Caco-2 (cell line): ENCODE data around the gene NSD1. TPM values are rescaled to one million over a fixed set of nuclear protein-coding genes. Genes with fewer than 3 reads are reported as not detected.

Experiments
- BruUV-seq: library from RNA; stranded (reverse); fragments of 400-500 nt; replicated peaks from 2 replicates; lab custom pipeline; 2021; lab: Mats Ljungman, UMichigan
- CTCF ChIA-PET: fragments of 300-600 bp; sonication (Branson Sonifier 250); formaldehyde crosslinking; loops from one replicate; lab custom pipeline; 2022; ENCODE audit warnings: antibody characterized with exemption; lab: Charles Lee
- POLR2A ChIA-PET: fragments of 300-600 bp; sonication (Branson Sonifier 250); formaldehyde crosslinking; loops from one replicate; lab custom pipeline; 2022; ENCODE audit warnings: antibody characterized with exemption; lab: Charles Lee
- DNase-seq, 2 experiments: peaks; one replicate each; pipeline versions ENCODE4 v3.0.0 to v3.0.0-alpha.2; 2020 to 2022
- H3K27me3 ChIP-seq: replicated peaks from 2 replicates; pipeline ENCODE4 v1.6.0; 2011; ENCODE audit warnings: low read length; ENCODE audit not compliant: control insufficient read depth, insufficient read depth
- H3K36me3 ChIP-seq: 2 replicates; pipeline ENCODE4 v1.5.1; 2011; ENCODE audit warnings: low read length; ENCODE audit not compliant: control insufficient read depth, insufficient read depth
- H3K4me1 ChIP-seq: fragments of 250-450 bp; sonication (Bioruptor Pico); 2 replicates; pipeline ENCODE4 v1.5.1; 2020; ENCODE audit warnings: mild to moderate bottlenecking
- H3K4me3 ChIP-seq: 2 replicates; pipeline ENCODE4 v1.5.1; 2011; ENCODE audit warnings: low read depth, mild to moderate bottlenecking, control low read depth, low read length
- H3K9me3 ChIP-seq: fragments of 250-450 bp; sonication (Bioruptor Pico); 2 replicates; pipeline ENCODE4 v1.5.1; 2020; ENCODE audit warnings: mild to moderate bottlenecking, moderate library complexity
- H3K27ac Mint-ChIP-seq: one replicate; pipeline ENCODE4 v1.8.0; 2022; ENCODE audit warnings: mixed read lengths; ENCODE audit not compliant: unreplicated experiment
- H3K27me3 Mint-ChIP-seq: one replicate; pipeline ENCODE4 v1.8.0; 2022; ENCODE audit warnings: mixed read lengths; ENCODE audit not compliant: insufficient read depth, unreplicated experiment
- H3K36me3 Mint-ChIP-seq: one replicate; pipeline ENCODE4 v1.8.0; 2022; ENCODE audit warnings: mild to moderate bottlenecking, mixed read lengths; ENCODE audit not compliant: insufficient read depth, unreplicated experiment
- H3K4me1 Mint-ChIP-seq: one replicate; pipeline ENCODE4 v1.8.0; 2022; ENCODE audit warnings: low read depth, mixed read lengths; ENCODE audit not compliant: unreplicated experiment
- H3K4me3 Mint-ChIP-seq: one replicate; pipeline ENCODE4 v1.8.0; 2022; ENCODE audit warnings: mild to moderate bottlenecking, moderate library complexity, mixed read lengths; ENCODE audit not compliant: unreplicated experiment
- H3K9me3 Mint-ChIP-seq: one replicate; pipeline ENCODE4 v1.8.0; 2022; ENCODE audit warnings: mixed read lengths; ENCODE audit not compliant: unreplicated experiment
- intact Hi-C: fragments of 100-400 bp; cut with micrococcal nuclease; formaldehyde crosslinking; loops from one replicate; pipeline ENCODE4 v1.10.0; 2022; ENCODE audit not compliant: unreplicated experiment
- total RNA-seq: library from RNA; stranded (reverse); gene quantifications from 2 replicates; pipeline ENCODE4 v1.2.3, GENCODE V29; 2022
- TF ChIP-seq, protein P1 (sequence below), 2 experiments: fragments of 200-600 bp in 1 of 2; IDR thresholded peaks; 1 replicate in 1 of 2; 2 replicates in 1 of 2; pipeline versions ENCODE4 v1.5.1 to v1.8.0; 2011 to 2022; ENCODE audit warnings: antibody characterized with exemption in 1 of 2, control low read depth in 1 of 2, inconsistent platforms in 1 of 2, low read depth in 1 of 2, low read length in 1 of 2, mild to moderate bottlenecking in 1 of 2, moderate library complexity in 1 of 2; ENCODE audit not compliant: insufficient read depth in 1 of 2, severe bottlenecking in 1 of 2, unreplicated experiment in 1 of 2

The NSD1 gene
- total RNA-seq, 1 experiment from 2014 or later, result 67.4 TPM

- TF ChIP-seq, protein P1, sequence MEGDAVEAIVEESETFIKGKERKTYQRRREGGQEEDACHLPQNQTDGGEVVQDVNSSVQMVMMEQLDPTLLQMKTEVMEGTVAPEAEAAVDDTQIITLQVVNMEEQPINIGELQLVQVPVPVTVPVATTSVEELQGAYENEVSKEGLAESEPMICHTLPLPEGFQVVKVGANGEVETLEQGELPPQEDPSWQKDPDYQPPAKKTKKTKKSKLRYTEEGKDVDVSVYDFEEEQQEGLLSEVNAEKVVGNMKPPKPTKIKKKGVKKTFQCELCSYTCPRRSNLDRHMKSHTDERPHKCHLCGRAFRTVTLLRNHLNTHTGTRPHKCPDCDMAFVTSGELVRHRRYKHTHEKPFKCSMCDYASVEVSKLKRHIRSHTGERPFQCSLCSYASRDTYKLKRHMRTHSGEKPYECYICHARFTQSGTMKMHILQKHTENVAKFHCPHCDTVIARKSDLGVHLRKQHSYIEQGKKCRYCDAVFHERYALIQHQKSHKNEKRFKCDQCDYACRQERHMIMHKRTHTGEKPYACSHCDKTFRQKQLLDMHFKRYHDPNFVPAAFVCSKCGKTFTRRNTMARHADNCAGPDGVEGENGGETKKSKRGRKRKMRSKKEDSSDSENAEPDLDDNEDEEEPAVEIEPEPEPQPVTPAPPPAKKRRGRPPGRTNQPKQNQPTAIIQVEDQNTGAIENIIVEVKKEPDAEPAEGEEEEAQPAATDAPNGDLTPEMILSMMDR (IDR thresholded peaks at IDR 0.05; ENCODE audit: insufficient read depth in 1 of 2, low read depth in 1 of 2, low read length in 1 of 2, severe bottlenecking in 1 of 2, unreplicated experiment in 1 of 2), result no peak
- Mint-ChIP-seq H3K36me3 (peaks cover 67% of the 10 kb centered on the region), H3K27me3 (no peaks in the 10 kb centered on the region), H3K4me1 (peaks cover 11% of the 10 kb centered on the region), H3K4me3 (no peak overlapping the region), H3K9me3 (no peaks in the 10 kb centered on the region), H3K27ac (no peak overlapping the region)
- Histone ChIP-seq H3K4me3 (no peak overlapping the region), H3K4me1 (peaks cover 14% of the 10 kb centered on the region), H3K9me3 (no peaks in the 10 kb centered on the region), H3K27me3 (no peaks in the 10 kb centered on the region), H3K36me3 (peaks cover 11% of the 10 kb centered on the region)
- POLR2A ChIA-PET, result no interaction called here
- intact Hi-C loops, result no loop called here
- CTCF ChIA-PET, result no interaction called here
- BruUV-seq, result no TSS peak
- no peak for DNase-seq
Observed at GRCh38 chr5:177296581-177296980, 163.0 kb downstream of the NSD1 start.

DNA sequence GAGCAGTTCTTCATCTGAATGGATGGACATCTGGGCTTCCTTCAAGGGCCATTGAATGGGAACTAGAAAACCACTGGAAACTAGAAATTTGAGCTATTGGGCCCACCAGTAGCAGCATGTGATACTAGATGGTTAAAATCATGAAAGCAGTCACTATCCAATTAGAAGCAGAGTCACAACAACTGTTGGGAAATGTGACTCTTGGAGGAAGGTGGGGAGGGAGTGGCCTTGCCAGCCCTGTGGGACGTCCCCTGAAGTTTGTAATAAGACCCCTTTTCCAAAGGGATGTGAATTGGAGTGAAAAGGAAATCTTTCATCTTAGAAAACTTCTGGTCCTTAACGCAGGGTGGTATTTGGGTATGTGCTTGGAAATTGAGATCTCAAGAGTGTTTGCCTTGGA, 164.3 kb downstream of the NSD1 start:
- no TSS peak for BruUV-seq
- Mint-ChIP-seq H3K4me1 (peaks cover 21% of the 10 kb centered on the region), H3K27me3 (no peaks in the 10 kb centered on the region), H3K4me3 (no peak overlapping the region), H3K36me3 (peaks cover 57% of the 10 kb centered on the region), H3K27ac (no peak overlapping the region), H3K9me3 (no peaks in the 10 kb centered on the region)
- ChIA-PET CTCF (interaction anchor here (0.8 kb wide), 1 partner anchor 12 kb away, joined by 4 read pairs; no protein-coding TSS in a partner anchor), POLR2A (no interaction called here)
- Histone ChIP-seq H3K4me3 (no peak overlapping the region), H3K9me3 (no peaks in the 10 kb centered on the region), H3K36me3 (peaks cover 12% of the 10 kb centered on the region), H3K27me3 (no peaks in the 10 kb centered on the region), H3K4me1 (peaks cover 23% of the 10 kb centered on the region)
- TF ChIP-seq, protein P1 (IDR thresholded peaks at IDR 0.05; ENCODE audit: insufficient read depth in 1 of 2, low read depth in 1 of 2, low read length in 1 of 2, severe bottlenecking in 1 of 2, unreplicated experiment in 1 of 2), result no peak
- intact Hi-C loops, result no loop called here
- no peak for DNase-seq

- H3K4me1 Mint-ChIP-seq, result peaks cover 21% of the 10 kb centered on the region
- ChIA-PET POLR2A (interaction anchor here (0.6 kb wide), 1 partner anchor 16 kb away, joined by 8 read pairs; no protein-coding TSS in a partner anchor), CTCF (interaction anchor here (0.6 kb wide), 2 partner anchors 38 to 273 kb away, joined by 4 to 7 read pairs; no protein-coding TSS in a partner anchor)
- H3K9me3 Mint-ChIP-seq, result no peaks in the 10 kb centered on the region
- H3K9me3 ChIP-seq, result no peaks in the 10 kb centered on the region
- H3K36me3 ChIP-seq, result peaks cover 8% of the 10 kb centered on the region
- TF ChIP-seq, protein P1 (IDR thresholded peaks at IDR 0.05; ENCODE audit: insufficient read depth in 1 of 2, low read depth in 1 of 2, low read length in 1 of 2, severe bottlenecking in 1 of 2, unreplicated experiment in 1 of 2), result no peak
- H3K4me3 Mint-ChIP-seq, result no peak overlapping the region
- no peaks in the 10 kb centered on the region for H3K27me3 ChIP-seq
- intact Hi-C loops, result no loop called here
- peak overlapping the region; percentile 32 for H3K27ac Mint-ChIP-seq
- no peak for DNase-seq
- H3K4me3 ChIP-seq, result no peak overlapping the region
- H3K27me3 Mint-ChIP-seq, result no peaks in the 10 kb centered on the region
- no TSS peak for BruUV-seq
- H3K36me3 Mint-ChIP-seq, result peaks cover 66% of the 10 kb centered on the region
- H3K4me1 ChIP-seq, result peaks cover 26% of the 10 kb centered on the region
Observed at GRCh38 chr5:177299697-177300096, 166.1 kb downstream of the NSD1 start.
